Stimulated activated CD4-positive, alpha-beta T cell treated with anti-CD3 and anti-CD28 coated beads, Interleukin-1b, Interleukin-23, amount 100 ng/mL, for 1 hour (primary cell): ENCODE data around the gene FAM83F.

Experiments
- DNase-seq, 2 donors: peaks; one replicate each; pipeline ENCODE4 v3.0.0-alpha.2; 2020; ENCODE audit warnings: low read depth in 2 of 2

Gene FAM83F

GRCh38 chr22:40033586-40034380 lies 39.0 kb downstream of the FAM83F start:
- DNase-seq = no peak

DNA sequence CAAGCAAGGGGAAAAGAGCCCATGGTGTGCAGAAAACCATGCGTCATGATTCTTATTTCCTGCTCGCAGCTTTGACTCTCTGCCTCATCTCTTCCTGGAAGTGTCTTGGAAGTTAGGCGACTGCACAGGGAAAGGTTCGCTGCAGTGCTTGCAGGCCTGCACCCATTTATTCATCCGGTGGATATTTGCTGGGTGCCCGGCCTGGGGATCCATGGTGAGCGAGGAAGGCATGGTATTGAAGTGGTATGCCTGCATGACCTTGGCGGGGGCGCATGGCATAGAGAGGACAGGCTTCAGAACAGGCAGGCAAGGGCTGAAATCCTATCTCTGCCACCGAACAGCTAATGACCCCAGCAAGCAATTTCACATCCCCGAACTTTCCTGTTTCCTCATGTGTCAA lies 40.6 kb downstream of the FAM83F start:
- no peak for DNase-seq

DNA sequence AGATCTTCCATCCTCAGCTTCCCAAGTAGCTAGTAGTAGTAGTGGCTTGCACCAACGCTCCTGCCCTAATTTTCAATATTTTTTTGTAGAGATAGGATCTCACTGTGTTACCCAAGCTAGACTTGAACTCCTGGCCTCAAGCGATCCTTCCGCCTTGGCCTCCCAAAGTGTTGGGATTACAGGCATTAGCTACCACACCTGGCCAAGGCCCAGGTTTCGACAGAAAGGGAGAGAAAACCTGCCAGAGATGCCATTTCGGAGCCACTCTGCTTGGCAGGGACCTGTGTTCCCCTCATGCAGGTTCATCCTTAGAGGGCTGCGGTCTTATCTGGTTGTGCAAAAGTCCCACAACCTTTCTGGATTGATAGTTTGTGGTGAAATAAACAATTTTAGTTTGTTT lies 41.4 kb downstream of the FAM83F start:
- no peak for DNase-seq

DNA sequence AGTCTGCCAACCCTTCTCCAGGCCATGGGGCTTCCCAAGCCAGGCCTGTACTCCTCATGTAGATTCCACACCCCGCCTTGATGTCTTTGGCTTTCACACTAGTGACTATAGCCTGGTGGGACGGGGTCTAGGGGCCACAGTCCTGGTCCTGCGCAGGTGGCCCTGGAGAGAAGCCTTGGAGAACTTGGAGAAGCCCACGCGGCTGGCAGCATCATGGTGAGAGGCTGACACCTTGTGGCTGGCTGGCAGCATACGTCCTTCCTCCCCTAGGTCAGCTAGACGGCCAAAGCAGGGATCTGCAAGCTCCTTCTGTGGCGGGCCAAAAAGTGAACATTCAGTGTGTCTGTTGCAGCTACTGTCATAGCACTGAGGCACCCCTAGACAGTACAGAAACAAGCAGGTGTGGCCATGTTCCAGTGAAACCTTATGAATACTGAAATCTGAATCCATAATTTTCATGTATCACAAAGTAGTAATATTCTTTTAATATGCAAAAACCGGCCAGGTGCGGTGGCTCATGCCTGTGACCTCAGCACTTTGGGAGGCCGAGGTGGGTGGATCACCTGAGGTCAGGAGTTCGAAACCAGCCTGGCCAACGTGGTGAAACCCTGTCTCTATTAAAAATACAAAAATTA lies 42.0 kb downstream of the FAM83F start:
- no peak for DNase-seq

GRCh38 chr22:40037320-40037719 lies 42.6 kb downstream of the FAM83F start:
- DNase-seq = no peak

GRCh38 chr22:40039482-40040115 lies 44.8 kb downstream of the FAM83F start:
- no peak for DNase-seq

DNA sequence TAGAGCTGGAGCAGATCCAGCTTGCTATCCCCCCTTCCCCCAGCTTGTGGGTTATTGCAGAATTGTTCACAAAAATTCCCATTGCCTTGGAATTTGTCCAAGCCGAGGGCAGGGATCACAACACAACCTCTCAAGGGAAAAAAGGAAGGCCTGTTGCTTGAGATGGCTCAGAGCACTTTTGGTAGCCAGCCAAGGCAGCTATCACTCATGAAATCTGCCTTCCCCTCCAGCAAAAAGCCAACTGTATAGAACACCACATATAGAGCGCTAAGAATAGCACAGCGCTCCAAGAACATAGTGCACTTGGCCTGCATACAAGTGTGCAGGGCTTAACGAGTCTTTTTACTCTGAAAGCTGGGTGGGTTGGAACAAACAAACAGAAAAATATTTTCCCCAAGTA lies 46.2 kb downstream of the FAM83F start:
- DNase-seq = no peak

DNA sequence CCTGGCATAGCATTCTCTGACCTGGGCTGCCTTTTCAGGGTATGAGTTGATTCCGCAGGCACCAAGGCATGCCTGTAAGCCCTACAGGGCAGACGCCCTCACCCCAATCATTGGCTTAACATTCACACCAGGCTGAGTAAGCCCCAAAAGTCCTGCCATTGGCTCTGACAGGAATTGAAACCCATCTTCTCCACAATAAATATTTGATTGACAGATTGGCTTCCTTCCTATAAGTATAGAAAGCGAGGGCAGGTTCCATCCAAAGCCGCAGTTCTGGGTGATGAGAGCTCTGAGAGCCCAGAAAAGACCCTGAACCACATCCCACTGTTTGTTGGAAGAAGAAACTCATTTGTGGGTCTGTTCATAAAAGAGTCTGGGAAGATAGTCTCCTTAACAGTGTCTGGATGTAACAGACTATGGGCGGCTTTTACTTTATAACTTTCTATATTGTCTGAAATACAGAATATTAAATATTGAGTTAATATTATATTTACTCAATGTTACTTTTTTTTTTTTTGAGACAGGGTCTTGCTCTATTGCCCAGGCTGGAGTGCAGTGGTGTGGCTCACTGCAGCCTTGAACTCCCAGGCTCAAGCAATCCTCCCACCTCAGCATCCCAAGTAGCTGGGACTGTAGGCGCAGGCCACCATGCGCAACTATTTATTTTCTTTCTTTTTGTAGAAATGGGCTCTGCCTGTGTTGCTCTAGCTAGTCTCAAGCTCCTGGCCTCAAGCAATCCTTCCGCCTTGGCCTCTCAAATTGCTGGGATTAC lies 46.8 kb downstream of the FAM83F start:
- no peak for DNase-seq

GRCh38 chr22:40042312-40042711 lies 47.6 kb downstream of the FAM83F start:
- DNase-seq = no peak

- no peak for DNase-seq
These were observed 48.3 kb downstream of the FAM83F start for GRCh38 chr22:40043081-40043480.

DNA sequence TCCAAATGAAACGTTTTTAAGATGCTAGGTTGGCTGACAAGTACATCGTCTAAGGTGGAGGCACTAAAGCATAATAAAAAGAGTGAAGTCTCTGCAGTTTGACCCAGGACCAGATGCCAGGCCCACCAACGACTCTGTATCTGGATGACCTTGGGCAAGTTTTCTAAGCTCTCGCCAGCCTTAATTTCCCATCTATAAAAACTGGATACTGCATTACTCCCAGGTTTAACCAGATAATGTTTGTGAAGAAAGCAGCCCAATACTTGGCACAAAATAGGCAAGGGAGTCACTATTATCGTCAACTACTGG lies 49.0 kb downstream of the FAM83F start:
- DNase-seq = no peak

GRCh38 chr22:40044102-40044869 lies 49.5 kb downstream of the FAM83F start:
- DNase-seq = peak; percentile 94 to 95

DNA sequence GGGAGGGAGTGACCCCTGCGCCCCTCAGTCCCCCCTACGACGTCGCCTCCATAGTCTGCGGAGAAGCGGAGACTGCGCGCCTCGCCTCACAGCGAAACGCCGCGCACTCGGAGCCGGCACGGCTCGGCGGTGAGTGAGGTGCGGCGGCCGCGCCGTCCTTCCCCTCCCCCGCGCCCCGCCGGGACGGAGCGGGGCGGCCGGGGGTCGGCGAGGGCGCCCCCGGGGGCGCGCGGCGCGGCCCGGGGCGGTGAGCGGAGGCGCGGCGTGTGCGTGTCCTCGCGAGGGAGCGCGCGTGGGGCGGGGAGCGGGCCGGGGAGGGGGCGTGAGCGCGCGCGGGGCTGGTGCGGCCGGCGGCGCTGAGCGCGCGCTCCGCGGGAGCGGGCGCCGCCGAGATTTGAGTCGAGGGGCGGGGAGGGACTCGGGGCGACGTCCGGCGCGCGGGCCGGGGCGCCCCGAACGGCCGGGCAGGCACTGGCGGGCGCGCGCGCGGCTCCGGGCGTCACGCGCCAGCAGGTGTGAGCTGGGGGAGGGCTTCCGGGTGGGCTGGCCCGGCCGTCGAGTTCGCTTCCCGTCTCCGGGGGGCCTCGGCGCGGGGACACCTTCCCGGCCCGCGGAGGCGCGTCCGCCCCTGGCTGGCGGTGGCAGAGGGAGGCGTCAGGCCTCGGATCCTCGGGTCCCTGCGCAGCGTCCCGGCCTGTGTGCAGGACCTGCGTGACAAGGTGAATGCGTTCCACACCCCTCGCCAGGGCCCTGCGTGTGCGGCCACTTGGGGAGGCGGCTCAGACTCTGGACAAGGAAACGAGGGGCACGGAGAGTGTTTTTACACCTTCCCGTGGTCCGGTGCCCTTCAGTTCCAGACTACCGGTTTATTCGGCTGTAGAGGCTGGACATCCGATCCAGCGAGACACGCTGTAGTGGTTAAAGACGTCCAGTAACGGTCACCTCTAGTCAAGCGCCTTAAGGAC lies 50.4 kb downstream of the FAM83F start:
- DNase-seq = peak; percentile 36 to 45

DNA sequence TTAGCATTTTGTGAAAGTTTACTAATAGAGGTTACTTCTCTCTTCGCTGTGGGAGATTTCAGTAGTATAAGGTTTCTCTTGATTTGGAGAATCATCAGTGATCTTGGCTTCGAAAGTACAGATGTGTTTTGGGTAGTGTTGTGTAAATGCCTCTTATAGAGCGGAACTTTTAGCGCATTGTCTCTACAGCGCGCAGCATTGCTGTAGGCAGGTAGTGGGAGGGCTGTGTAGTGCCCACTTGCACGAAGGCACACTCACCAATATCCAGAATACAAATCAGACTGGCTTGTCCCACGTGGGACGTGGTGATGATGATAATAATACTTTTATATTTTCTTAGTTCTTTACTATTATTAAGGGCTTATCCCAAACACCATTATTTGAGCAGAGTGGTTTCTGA lies 51.4 kb downstream of the FAM83F start:
- DNase-seq = no peak

- DNase-seq = no peak
These were observed 55.5 kb downstream of the FAM83F start for GRCh38 chr22:40050258-40050657.

- DNase-seq = no peak
These were observed 56.6 kb downstream of the FAM83F start for GRCh38 chr22:40051322-40051721.

DNA sequence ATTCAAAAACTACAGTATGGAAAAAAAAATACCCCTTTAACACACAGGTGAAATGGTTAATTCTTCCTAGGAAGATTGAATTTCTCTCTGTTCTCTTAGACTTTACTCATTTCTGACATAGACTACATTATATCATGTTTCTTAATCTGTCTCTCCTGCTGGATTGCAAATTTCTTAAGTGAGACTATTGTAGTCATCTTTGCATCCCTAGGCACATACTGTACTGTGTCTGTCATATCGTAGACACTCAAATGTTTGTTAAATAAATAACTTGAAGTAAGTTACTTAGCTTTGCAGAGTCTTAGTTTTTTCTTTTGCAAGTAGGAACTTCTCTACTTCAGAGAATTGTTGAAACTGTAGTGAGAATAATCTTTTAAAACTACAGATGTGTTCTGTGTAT lies 58.7 kb downstream of the FAM83F start:
- no peak for DNase-seq

DNA sequence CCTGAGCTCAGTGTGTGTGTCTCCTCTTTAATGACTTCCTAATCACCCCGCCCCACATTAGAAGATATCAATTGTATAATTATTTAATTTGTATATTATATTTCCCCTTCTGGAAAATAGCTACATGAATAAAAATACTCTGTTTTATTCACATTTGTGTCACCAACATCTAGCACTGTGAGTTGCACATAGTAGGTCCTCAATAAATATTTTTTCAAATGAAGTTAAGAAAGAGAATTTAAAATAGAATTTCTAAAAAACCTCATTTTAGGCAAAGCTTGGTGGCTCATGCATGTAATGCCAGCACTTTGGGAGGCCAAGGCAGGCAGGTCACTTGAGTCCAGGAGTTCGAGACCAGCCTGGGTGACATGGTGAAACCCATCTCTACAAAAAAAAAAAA lies 59.7 kb downstream of the FAM83F start:
- DNase-seq = no peak

- no peak for DNase-seq
These were observed 60.6 kb downstream of the FAM83F start for GRCh38 chr22:40055143-40055883.

DNA sequence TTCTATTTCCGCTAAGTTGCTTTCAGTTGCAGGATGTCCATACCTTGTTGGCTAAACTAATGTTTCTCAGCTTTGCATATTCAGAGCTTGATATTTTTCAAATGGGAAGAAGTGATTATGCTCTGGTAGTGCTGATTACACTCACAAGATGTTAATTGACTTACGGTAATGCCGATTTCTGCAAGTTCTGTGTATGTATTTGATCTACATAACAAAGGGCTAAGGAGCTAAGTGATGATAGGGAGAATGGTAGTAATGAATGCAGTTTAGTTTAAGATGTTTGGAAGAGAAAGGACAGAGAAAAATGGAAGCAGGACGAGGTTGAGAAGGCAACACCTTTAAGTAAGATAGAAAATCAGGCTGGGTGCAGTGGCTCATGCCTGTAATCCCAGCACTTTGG lies 61.4 kb downstream of the FAM83F start:
- no peak for DNase-seq
